A673 (cell line): ENCODE measurements around the gene CALN1.

Experiments used
- CTCF ChIP-seq: fragments of 300-800, 200-600 bp; sonication (generic); conservative IDR thresholded peaks from 2 replicates; pipeline ENCODE4 v1.5.1; 2017; ENCODE audit warnings: low read depth, mild to moderate bottlenecking, antibody characterized with exemption, low read length, moderate library complexity, mixed read lengths
- EZH2 ChIP-seq: fragments of 200-600 bp; sonication (generic); IDR thresholded peaks from 2 replicates; pipeline ENCODE4 v1.6.1; 2017; ENCODE audit warnings: borderline replicate concordance, low read depth, mild to moderate bottlenecking, mixed read lengths, antibody characterized with exemption, low read length; ENCODE audit not compliant: poor library complexity, severe bottlenecking

DNA sequence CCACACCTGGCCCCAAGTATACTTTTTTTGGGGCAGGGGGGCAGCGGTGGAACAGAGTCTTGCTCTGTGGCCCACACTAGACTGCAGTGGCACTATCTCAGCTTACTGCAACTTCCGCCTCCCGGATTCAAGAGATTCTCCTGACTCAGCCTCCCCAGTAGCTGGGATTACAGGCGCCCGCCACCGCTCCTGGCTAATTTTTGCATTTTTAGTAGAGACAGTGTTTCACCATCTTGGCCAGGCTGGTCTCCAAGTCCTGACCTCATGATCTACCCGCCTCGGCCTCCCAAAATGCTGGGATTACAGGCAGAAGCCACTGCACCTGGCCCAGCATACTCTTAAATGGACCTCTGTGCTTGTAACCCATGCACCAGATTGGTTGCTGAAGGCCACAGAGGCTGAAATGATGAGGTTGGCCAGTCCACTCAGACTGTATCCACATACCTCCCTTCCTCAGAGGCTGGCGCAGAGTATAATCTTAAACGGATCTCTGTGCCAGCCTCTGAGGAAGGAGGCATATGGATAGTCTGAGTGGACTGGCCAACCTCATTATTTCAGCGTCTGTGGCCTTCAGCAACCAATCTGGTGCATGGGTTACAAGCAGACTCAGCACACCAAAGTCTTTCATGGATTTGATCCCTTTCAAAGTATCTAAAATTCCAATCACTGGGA lies 3.0 kb downstream of the CALN1 start:
- TF ChIP-seq CTCF: no peak
- TF ChIP-seq EZH2: no peak
